LNCaP clone FGC (cell line): ENCODE data around the gene PITPNC1.
A peak's percentile ranks its signal among the peaks of the same experiment; 100 is the strongest.
"Not testable (repeated sequence)": the region's sequence is repeated elsewhere in the genome, so short reads cannot be mapped to it uniquely, and the experiment has no call there.

Source experiments
- DNase-seq: peaks from one replicate; pipeline ENCODE4 v3.0.0-alpha.2; 2011; ENCODE audit warnings: low read depth
- H3K4me3 ChIP-seq: 2 replicates; pipeline ENCODE4 v1.5.1; 2011; ENCODE audit warnings: mild to moderate bottlenecking, low read depth, low read length, control low read depth
- CTCF ChIP-seq: IDR thresholded peaks from 2 replicates; pipeline ENCODE4 v1.5.1; 2012; ENCODE audit warnings: mild to moderate bottlenecking; ENCODE audit not compliant: control insufficient read depth, insufficient read depth; ENCODE audit errors: extremely low read depth

The PITPNC1 gene

GRCh38 chr17:67471118-67471517 is 94.0 kb downstream of the PITPNC1 start:
- TF ChIP-seq CTCF = no peak
- H3K4me3 ChIP-seq = no peak overlapping the region
- no peak for DNase-seq

GRCh38 chr17:67472606-67473005 is 95.5 kb downstream of the PITPNC1 start:
- DNase-seq, H3K4me3 ChIP-seq: not testable (repeated sequence)

- no peak overlapping the region for H3K4me3 ChIP-seq
- DNase-seq = no peak
- no peak for TF ChIP-seq CTCF
Observed at GRCh38 chr17:67474081-67474661, 97.1 kb downstream of the PITPNC1 start.

GRCh38 chr17:67475161-67475937 is 98.3 kb downstream of the PITPNC1 start:
- no peak overlapping the region for H3K4me3 ChIP-seq
- peak; percentile 84 for DNase-seq
- peak; percentile 99 for TF ChIP-seq CTCF

- no peak for DNase-seq
- H3K4me3 ChIP-seq = no peak overlapping the region
- no peak for TF ChIP-seq CTCF
Observed at GRCh38 chr17:67476787-67477335, 99.8 kb downstream of the PITPNC1 start.

- no peak for TF ChIP-seq CTCF
- no peak for DNase-seq
- no peak overlapping the region for H3K4me3 ChIP-seq
Observed at GRCh38 chr17:67477687-67478086, 100.6 kb downstream of the PITPNC1 start.

GRCh38 chr17:67478401-67479041 is 101.4 kb downstream of the PITPNC1 start:
- TF ChIP-seq CTCF = no peak
- DNase-seq = no peak
- no peak overlapping the region for H3K4me3 ChIP-seq
